PFSK-1 (cell line): ENCODE data around the gene BLOC1S1.

Experiments used
- POLR2AphosphoS5 ChIP-seq: IDR thresholded peaks from 2 replicates; pipeline ENCODE4 v1.6.1; 2012; ENCODE audit warnings: low read depth, mild to moderate bottlenecking, control low read depth, low read length, moderate library complexity
- SIN3A ChIP-seq: IDR thresholded peaks from 2 replicates; pipeline ENCODE4 v1.6.1; 2012; ENCODE audit warnings: mild to moderate bottlenecking, low read length, moderate library complexity, borderline replicate concordance; ENCODE audit not compliant: insufficient read depth

DNA sequence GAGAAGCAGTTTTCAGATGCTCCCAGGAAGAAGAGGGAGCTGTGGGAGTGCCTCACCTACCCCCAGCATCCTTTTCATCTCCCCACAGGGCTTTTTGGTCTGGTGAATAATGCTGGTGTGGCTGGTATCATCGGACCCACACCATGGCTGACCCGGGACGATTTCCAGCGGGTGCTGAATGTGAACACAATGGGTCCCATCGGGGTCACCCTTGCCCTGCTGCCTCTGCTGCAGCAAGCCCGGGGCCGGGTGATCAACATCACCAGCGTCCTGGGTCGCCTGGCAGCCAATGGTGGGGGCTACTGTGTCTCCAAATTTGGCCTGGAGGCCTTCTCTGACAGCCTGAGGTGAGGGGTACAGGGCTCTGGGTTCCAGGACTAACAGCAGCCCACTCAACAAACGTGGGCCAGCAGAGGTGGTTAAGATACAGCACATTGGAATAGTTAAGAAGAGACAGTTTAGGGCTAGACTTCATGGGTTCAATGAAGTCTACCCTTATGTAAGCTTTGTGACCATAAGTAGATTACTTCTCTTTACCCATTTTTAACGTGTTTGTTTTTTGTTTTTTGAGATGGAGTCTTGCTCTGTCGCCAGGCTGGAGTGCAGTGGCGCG is 5.9 kb downstream of the BLOC1S1 start:
- TF ChIP-seq POLR2AphosphoS5 (no peak; the same call in 1 of the 2 replicates), SIN3A (no peak)
